Measurements from ENCODE around the gene ST8SIA1. TPM values are rescaled to one million over a fixed set of nuclear protein-coding genes. Genes with fewer than 3 reads are reported as not detected.
"Not testable (repeated sequence)": the region's sequence is repeated elsewhere in the genome, so short reads cannot be mapped to it uniquely, and the experiment has no call there.

ST8SIA1 gene
- polyA plus RNA-seq, 3 donors, result 5.7 to 6.8 (median 5.7) TPM

- no peak for DNase-seq (ENCODE audit: low read depth in 3 of 3, low spot score in 2 of 3)
Observed at GRCh38 chr12:22190969-22191368, 143.5 kb downstream of the ST8SIA1 start.

- DNase-seq (ENCODE audit: low read depth in 3 of 3, low spot score in 2 of 3), result no peak
Observed at GRCh38 chr12:22188431-22188830, 146.1 kb downstream of the ST8SIA1 start.

- DNase-seq (ENCODE audit: low read depth in 3 of 3, low spot score in 2 of 3), result no peak
Observed at GRCh38 chr12:22180705-22181104, 153.8 kb downstream of the ST8SIA1 start.

GRCh38 chr12:22173177-22173576 lies 161.3 kb downstream of the ST8SIA1 start:
- no peak for DNase-seq (ENCODE audit: low read depth in 3 of 3, low spot score in 2 of 3)

- DNase-seq (ENCODE audit: low read depth in 3 of 3, low spot score in 2 of 3), result no peak
Observed at GRCh38 chr12:22172501-22172900, 162.0 kb downstream of the ST8SIA1 start.

GRCh38 chr12:22169376-22169775 lies 165.1 kb downstream of the ST8SIA1 start:
- DNase-seq (ENCODE audit: low read depth in 3 of 3, low spot score in 2 of 3), result no peak

GRCh38 chr12:22164139-22164538 lies 170.4 kb downstream of the ST8SIA1 start:
- DNase-seq (ENCODE audit: low read depth in 3 of 3, low spot score in 2 of 3), result no peak

GRCh38 chr12:22163594-22163993 lies 170.9 kb downstream of the ST8SIA1 start:
- DNase-seq (ENCODE audit: low read depth in 3 of 3, low spot score in 2 of 3), result no peak

- no peak for DNase-seq (ENCODE audit: low read depth in 3 of 3, low spot score in 2 of 3)
Observed at GRCh38 chr12:22160396-22161003, 174.0 kb downstream of the ST8SIA1 start.

GRCh38 chr12:22149286-22149685 lies 185.2 kb downstream of the ST8SIA1 start:
- not testable (repeated sequence) for DNase-seq (ENCODE audit: low read depth in 3 of 3, low spot score in 2 of 3)

GRCh38 chr12:22146686-22147085 lies 187.8 kb downstream of the ST8SIA1 start:
- DNase-seq (ENCODE audit: low read depth in 3 of 3, low spot score in 2 of 3), result not testable (repeated sequence)

Other genes starting within 250 kb of the ST8SIA1 start
- 10 to 100 TPM; 72.3 to 82.8 (median 76.2) TPM for gene C2CD5, start 209.8 kb upstream of the ST8SIA1 start, polyA plus RNA-seq (ENCODE audit: insufficient read length in 3 of 3)